NCI-H2107 (cell line): Measurements from ENCODE around the gene AHDC1.

Experiments
- DNase-seq: peaks from one replicate; lab custom pipeline; 2025; lab: John Stamatoyannopoulos, UW

The AHDC1 gene

GRCh38 chr1:27531959-27532685 is 71.8 kb downstream of the AHDC1 start:
- no peak for DNase-seq

- DNase-seq = no peak
These were observed 73.8 kb downstream of the AHDC1 start for GRCh38 chr1:27530192-27530591.

DNA sequence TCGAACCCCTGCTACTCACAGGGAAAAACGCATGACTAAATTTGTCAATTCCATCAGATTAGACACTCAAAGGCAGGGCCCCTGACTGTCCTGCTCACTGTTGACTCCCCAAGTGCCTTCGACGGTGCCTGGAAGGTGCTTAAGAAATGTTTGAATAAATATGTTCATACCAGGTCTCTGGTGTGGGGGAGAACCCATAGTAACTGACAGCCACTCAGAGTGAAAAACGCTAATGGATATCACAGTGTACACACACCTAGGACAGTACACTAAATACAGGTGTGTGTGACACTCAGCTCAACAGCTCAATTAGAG is 74.3 kb downstream of the AHDC1 start:
- no peak for DNase-seq

DNA sequence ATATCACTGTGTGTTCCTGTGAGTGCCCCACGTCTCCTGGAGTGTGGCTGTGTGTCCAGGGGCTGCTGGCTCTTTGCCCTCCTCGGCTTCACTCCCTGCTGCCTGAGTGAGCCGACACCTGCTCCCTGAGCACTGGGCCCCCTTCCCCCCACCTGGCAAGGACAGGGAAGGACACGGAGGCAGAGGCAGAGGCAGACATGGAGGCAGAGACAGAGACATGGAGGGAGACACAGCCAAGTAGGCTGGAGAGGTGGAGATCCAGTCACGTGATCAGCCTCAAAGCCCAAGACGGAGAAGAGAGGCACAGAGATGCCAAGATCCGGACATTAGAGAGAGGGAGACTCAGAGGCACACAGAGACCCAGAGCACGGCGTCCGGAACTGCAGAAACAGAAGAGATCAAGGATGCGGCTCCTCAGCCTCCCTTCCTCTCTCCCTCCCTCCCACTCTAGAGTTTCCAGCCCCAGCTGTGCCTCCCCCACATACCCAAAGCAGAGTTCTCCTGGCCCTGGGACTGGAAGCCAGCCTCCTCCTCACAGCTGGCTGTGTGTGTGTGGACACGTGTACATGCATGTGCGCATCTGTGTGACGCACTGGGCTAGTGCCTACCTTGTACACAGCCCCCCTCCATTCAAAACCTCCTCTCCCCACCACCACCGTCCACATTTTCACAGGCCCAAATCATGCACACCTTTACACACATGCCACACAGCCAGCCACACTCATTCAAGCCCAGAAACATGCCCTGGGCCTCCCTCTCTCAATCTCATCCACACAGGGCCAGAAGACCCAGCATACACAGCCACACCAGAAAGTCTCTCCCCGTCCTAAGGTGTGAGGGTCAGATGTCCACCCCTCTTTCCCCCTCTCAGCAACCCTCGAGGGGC is 74.9 kb downstream of the AHDC1 start:
- DNase-seq = peak; percentile 26

- peak; percentile 94 for DNase-seq
These were observed 75.8 kb downstream of the AHDC1 start for GRCh38 chr1:27527890-27528817.

GRCh38 chr1:27527223-27527889 is 76.6 kb downstream of the AHDC1 start:
- DNase-seq = peak; percentile 92

GRCh38 chr1:27526569-27527222 is 77.2 kb downstream of the AHDC1 start:
- DNase-seq = no peak

GRCh38 chr1:27525296-27526272 is 78.4 kb downstream of the AHDC1 start:
- no peak for DNase-seq

GRCh38 chr1:27523337-27524020 is 80.5 kb downstream of the AHDC1 start:
- no peak for DNase-seq

DNA sequence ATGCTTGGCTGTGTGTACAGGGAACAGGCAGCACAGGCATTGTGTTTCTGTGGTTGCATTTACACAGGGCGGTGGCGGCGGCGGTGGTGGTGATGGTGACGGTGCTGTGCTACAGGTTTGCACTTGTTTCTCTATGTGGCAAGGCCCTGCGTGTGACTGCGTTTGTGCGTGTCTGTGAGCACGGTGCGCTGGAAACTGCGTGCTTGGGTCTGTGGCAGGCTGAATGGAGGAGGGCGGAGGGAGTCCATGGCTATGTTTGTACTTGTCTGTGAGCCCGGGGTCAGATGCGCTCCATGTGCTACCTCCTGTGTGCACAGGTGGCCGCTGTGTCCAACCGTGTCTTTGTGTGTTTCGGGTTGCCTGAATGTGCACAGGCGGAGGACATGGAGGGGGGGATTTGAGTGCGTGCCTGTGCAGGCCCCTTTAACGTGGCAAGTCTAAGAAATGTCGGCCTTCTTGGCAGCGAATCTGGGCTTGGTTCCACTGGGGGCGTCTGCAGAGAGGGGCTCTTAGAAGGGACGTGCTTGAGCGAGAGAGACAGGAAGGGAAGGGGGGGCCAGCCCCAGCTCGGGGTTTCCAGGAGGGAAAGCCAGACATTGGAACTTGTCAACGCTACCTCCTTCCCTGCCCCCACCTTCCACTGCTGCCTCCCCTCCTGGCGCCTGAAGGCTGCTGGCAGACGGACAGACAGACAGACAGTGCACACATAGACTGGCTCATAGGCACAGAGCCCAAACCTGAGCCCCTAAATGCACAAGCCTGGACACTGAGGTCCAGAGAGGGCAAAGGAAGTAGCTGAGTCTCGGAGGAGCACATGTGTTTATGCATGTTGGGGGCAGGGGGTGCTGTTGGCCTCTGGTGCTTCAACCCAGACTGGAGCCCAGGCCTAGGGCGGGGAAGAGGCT is 81.3 kb downstream of the AHDC1 start:
- peak; percentile 70 for DNase-seq

- no peak for DNase-seq
These were observed 82.0 kb downstream of the AHDC1 start for GRCh38 chr1:27521861-27522431.

DNA sequence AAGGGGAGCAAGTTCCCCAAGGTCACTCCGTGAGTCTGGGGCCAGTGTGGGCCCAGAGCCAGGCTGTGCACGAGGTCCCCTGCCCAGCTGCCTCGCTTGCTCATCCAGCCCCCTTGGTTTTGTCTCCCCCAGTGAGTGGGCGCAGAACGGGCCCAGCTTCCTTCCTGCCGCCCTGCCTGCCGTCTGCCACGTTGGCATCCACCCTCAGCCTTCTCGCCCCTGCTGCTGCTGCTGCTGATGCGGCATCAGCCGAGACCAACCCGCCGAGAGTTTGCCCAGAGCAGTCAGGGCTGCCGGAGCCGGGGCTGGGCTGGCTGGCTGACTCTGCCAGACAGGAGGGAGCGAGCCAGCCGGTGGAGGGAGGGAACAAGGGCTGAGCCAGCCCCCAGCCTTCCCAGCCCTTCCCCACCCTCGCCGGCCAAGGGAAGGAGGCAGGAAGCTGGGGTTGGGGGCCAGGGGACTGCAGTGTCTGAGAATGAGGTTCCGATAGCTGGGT is 82.6 kb downstream of the AHDC1 start:
- no peak for DNase-seq

DNA sequence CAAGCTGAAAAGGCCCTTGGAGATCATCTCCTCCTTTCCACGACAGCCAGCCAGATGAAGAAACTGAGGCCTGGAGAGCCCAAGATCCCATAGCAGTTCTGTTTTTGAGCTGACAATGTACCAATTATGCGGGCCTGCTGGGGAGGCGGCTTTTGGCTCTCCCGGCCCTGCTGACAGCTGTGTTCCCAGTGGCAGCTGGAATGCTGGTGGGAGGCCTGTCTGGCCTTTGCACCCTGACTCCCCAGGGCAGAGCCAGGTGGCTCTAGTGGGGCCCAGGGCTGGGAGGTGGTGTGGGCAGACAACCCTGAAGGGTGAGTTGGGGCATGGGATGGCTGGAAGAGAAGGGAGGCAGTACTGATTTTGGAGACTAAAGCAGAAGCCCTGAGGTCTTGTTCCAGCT is 83.3 kb downstream of the AHDC1 start:
- no peak for DNase-seq

DNA sequence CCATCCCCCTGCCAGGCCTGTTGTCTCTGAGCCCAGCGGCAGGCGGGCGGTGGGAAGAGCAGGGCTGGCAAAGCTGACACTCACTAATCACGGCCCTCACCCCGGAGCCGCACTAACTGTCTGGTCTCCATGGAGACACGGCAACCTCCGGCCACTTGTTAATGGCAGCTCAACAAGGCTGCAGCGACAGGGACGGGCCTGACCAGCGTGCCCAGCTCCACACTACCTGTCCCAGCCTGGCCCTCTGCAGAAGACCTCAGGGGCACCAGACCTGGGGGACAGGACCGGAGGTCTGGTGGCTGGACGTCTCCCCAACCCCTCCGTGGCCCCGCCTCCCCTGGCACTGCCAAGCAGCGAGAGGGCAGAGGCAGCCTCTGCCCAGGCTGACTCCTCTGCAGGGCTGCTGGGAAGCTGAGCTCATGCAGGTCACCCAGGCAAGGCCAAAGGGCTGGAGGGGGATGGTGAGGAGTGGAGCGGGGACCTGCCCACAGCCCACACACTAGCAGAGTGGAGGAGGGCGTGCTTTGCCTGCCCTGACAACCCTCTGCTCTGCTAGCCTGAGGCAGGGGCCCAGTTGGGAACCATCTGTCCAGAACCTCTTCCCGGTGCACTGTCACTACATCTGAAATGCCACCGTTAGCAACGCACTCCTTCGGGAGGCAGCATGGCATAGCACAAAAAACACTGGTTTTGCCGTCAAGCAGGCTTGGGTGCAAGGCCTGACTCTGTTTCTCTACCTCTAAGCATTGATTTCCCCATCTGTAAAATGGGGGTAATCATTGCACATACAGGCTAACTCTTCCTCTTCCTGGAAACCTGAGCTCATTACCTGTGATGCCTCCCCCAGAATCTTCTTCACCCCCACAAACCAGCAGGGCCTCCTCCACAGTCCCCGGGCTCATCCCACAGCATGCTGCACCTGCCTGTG is 84.3 kb downstream of the AHDC1 start:
- no peak for DNase-seq

DNA sequence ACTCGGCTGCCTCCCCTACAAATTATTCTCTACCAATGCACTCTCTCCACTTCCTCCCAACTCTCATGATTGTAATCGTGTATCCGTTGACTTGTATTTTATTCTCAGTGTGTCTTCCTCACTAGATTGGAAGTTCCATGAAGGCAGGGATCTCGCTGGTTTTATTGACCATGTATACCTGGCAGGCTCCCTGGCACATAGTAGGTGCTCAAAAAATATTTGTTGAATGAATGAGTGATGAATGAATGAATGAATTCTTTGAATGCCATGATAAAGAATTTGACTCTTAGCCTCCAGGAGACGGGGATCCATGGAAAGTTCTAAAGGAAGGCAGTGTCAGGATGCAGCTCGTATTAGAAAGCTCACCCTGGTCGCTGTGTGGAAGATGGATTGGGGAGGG is 85.1 kb downstream of the AHDC1 start:
- no peak for DNase-seq

DNA sequence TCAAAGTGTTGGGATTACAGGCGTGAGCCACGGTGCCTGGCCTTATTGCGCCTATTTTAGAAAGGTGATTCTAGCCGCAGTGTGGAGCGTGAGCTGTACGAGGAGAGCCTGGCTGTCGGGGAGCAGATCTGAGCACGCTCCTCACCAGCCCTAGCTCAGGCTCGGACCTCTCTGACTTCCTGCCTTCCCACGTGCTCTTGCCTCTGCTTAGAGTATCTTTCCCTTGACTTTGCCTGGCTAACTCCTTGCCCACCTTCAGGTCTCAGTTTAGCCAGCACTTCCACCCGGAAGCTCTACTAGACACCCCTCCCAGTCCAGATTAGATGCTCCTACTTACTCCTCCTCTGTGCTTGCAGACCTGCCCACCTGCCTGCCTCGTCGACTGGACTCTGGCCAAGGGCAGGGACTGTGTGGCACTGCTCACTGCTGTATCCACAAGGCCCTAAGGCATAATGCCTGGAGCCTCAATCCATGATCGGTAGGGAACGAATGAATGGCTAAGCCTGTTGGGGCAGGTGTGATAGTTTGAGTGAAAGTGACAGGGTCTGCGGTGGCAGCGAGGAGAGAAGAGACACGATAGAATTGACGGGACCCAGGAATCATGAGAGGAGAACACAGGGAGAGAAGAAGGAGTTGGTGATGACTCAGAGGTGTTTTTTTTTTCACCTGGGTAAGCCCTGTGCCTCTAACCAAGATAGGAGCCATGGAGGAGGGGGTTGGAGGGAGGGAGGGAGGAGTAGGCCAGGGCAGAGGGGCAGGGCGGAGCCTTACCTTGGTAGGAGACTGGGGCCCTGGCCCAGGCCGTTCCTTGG is 85.8 kb downstream of the AHDC1 start:
- no peak for DNase-seq
